GM12892 (cell line): ENCODE data around the gene GRHL1.

ENCODE experiments used
- POLR2A ChIP-seq: IDR thresholded peaks from 2 replicates; pipeline ENCODE4 v1.6.1; 2011; ENCODE audit warnings: low read depth, low read length, control low read depth
- POLR2AphosphoS5 ChIP-seq: IDR thresholded peaks from 2 replicates; pipeline ENCODE4 v1.6.1; 2011; ENCODE audit warnings: low read depth, low read length, control low read depth
- TAF1 ChIP-seq: IDR thresholded peaks from 2 replicates; pipeline ENCODE4 v1.6.1; 2011; ENCODE audit warnings: low read depth, mild to moderate bottlenecking, control low read depth, low read length, borderline replicate concordance

DNA sequence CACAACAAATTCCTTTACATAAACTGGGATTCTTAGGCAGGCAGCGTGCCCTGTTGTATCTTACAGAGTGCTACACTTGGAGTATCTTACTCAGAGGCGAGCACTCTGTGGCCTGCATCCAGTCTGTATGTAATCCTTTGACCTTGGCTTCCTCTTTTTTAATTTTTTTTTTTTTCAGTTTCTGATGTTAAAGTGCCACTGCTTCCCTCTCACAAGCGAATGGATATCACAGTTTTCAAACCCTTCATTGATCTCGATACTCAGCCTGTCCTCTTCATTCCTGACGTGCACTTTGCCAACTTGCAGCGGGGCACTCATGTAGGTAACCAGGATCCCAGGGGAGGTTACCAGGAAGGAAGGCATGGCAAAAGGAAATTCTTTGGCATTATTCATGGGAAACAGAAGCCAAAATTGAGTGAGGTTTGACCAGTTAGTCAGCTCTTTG, 40.4 kb downstream of the GRHL1 start:
- TF ChIP-seq POLR2A = no peak
- TF ChIP-seq POLR2AphosphoS5 = no peak
- no peak for TF ChIP-seq TAF1
